Measurements from ENCODE around the gene HOXC12. TPM values are rescaled to one million over a fixed set of nuclear protein-coding genes. Genes with fewer than 3 reads are reported as not detected.

The HOXC12 gene
- total and polyA plus RNA-seq, 2 of the 8 experiments (the other 6 are each of a cell fraction or from before 2014, with no cell fraction given): not detected

DNA sequence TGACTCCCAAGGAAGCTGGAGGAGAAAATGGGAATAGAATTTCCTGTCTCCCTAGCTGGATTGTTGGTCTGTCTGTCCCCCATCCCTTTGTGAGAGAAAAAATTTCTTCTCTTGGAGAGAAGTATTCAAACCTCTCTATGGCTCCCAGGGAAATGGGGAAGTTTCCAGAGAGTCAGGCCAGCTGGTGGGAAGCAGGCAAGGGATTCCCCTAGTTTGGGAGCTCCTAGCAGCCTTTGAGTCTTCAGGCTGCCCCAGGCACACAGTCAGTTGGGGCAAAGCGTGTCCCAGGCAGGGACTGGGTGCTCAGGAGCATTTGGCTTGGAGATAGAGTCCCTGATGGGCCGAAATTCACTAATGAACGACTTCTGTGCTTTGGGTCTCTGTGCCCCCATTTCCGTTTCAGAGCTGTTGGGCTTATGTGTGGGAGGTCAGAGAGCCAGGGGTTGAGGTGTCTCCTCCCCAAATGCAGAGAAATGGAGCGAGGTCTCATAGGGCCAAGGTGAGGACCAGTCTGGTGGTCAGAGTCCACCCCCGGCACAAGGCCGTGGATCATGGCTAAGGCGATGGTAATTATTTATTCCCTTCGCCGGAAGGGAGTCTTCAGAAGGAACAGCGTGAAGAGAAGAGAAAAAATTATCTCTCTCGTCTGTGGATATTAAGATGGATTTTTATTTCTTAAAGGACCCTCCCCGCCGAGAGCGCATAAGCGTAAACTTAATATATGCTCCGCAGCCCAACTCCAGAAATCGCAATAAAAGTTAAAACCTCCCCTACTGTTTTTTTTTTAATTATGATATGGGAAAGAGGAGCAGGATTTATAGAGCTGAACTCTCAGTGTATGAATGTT lies 38.7 kb downstream of the HOXC12 start (continued):
- TF ChIP-seq, protein P1, sequence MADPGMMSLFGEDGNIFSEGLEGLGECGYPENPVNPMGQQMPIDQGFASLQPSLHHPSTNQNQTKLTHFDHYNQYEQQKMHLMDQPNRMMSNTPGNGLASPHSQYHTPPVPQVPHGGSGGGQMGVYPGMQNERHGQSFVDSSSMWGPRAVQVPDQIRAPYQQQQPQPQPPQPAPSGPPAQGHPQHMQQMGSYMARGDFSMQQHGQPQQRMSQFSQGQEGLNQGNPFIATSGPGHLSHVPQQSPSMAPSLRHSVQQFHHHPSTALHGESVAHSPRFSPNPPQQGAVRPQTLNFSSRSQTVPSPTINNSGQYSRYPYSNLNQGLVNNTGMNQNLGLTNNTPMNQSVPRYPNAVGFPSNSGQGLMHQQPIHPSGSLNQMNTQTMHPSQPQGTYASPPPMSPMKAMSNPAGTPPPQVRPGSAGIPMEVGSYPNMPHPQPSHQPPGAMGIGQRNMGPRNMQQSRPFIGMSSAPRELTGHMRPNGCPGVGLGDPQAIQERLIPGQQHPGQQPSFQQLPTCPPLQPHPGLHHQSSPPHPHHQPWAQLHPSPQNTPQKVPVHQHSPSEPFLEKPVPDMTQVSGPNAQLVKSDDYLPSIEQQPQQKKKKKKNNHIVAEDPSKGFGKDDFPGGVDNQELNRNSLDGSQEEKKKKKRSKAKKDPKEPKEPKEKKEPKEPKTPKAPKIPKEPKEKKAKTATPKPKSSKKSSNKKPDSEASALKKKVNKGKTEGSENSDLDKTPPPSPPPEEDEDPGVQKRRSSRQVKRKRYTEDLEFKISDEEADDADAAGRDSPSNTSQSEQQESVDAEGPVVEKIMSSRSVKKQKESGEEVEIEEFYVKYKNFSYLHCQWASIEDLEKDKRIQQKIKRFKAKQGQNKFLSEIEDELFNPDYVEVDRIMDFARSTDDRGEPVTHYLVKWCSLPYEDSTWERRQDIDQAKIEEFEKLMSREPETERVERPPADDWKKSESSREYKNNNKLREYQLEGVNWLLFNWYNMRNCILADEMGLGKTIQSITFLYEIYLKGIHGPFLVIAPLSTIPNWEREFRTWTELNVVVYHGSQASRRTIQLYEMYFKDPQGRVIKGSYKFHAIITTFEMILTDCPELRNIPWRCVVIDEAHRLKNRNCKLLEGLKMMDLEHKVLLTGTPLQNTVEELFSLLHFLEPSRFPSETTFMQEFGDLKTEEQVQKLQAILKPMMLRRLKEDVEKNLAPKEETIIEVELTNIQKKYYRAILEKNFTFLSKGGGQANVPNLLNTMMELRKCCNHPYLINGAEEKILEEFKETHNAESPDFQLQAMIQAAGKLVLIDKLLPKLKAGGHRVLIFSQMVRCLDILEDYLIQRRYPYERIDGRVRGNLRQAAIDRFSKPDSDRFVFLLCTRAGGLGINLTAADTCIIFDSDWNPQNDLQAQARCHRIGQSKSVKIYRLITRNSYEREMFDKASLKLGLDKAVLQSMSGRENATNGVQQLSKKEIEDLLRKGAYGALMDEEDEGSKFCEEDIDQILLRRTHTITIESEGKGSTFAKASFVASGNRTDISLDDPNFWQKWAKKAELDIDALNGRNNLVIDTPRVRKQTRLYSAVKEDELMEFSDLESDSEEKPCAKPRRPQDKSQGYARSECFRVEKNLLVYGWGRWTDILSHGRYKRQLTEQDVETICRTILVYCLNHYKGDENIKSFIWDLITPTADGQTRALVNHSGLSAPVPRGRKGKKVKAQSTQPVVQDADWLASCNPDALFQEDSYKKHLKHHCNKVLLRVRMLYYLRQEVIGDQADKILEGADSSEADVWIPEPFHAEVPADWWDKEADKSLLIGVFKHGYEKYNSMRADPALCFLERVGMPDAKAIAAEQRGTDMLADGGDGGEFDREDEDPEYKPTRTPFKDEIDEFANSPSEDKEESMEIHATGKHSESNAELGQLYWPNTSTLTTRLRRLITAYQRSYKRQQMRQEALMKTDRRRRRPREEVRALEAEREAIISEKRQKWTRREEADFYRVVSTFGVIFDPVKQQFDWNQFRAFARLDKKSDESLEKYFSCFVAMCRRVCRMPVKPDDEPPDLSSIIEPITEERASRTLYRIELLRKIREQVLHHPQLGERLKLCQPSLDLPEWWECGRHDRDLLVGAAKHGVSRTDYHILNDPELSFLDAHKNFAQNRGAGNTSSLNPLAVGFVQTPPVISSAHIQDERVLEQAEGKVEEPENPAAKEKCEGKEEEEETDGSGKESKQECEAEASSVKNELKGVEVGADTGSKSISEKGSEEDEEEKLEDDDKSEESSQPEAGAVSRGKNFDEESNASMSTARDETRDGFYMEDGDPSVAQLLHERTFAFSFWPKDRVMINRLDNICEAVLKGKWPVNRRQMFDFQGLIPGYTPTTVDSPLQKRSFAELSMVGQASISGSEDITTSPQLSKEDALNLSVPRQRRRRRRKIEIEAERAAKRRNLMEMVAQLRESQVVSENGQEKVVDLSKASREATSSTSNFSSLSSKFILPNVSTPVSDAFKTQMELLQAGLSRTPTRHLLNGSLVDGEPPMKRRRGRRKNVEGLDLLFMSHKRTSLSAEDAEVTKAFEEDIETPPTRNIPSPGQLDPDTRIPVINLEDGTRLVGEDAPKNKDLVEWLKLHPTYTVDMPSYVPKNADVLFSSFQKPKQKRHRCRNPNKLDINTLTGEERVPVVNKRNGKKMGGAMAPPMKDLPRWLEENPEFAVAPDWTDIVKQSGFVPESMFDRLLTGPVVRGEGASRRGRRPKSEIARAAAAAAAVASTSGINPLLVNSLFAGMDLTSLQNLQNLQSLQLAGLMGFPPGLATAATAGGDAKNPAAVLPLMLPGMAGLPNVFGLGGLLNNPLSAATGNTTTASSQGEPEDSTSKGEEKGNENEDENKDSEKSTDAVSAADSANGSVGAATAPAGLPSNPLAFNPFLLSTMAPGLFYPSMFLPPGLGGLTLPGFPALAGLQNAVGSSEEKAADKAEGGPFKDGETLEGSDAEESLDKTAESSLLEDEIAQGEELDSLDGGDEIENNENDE (IDR thresholded peaks at IDR 0.05; ENCODE audit: insufficient replicate concordance, low read length): no peak
- TF ChIP-seq FOSL1 (IDR thresholded peaks at IDR 0.05; ENCODE audit: insufficient read depth, low read depth, low read length) (no peak), RAD21 (IDR thresholded peaks at IDR 0.05 in 1 of 2, conservative IDR thresholded peaks at IDR 0.05 in 1 of 2; ENCODE audit: low read depth in 2 of 2, low read length in 2 of 2) (no peak), CTCF (IDR thresholded peaks at IDR 0.05; ENCODE audit: control extremely low read depth in 1 of 3, insufficient read depth in 1 of 3, low read depth in 1 of 3, low read length in 3 of 3) (no peak)
- TF ChIP-seq, protein P2, sequence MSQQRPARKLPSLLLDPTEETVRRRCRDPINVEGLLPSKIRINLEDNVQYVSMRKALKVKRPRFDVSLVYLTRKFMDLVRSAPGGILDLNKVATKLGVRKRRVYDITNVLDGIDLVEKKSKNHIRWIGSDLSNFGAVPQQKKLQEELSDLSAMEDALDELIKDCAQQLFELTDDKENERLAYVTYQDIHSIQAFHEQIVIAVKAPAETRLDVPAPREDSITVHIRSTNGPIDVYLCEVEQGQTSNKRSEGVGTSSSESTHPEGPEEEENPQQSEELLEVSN (IDR thresholded peaks at IDR 0.05): no peak

Measured in H1 (cell line).